Endothelial cell (in vitro differentiated cells): ENCODE measurements around the gene WSCD2. TPM values are rescaled to one million over a fixed set of nuclear protein-coding genes. Genes with fewer than 3 reads are reported as not detected.

Experiments used
- DNase-seq: peaks from one replicate; pipeline ENCODE4 v3.0.0; 2021; ENCODE audit warnings: low spot score
- H3K27ac Mint-ChIP-seq: one replicate; pipeline ENCODE4 v1.8.0; 2021; ENCODE audit warnings: mixed read lengths, inconsistent platforms; ENCODE audit not compliant: unreplicated experiment
- H3K27me3 Mint-ChIP-seq: one replicate; pipeline ENCODE4 v1.8.0; 2021; ENCODE audit warnings: mild to moderate bottlenecking, moderate library complexity, mixed read lengths, inconsistent platforms; ENCODE audit not compliant: unreplicated experiment
- H3K36me3 Mint-ChIP-seq: one replicate; pipeline ENCODE4 v1.8.0; 2021; ENCODE audit warnings: mild to moderate bottlenecking, low read depth, mixed read lengths, inconsistent platforms; ENCODE audit not compliant: unreplicated experiment
- H3K4me1 Mint-ChIP-seq: one replicate; pipeline ENCODE4 v1.8.0; 2021; ENCODE audit warnings: mild to moderate bottlenecking, mixed read lengths, inconsistent platforms; ENCODE audit not compliant: unreplicated experiment
- H3K4me3 Mint-ChIP-seq: one replicate; pipeline ENCODE4 v1.8.0; 2021; ENCODE audit warnings: mild to moderate bottlenecking, mixed read lengths, inconsistent platforms; ENCODE audit not compliant: unreplicated experiment
- H3K9me3 Mint-ChIP-seq: one replicate; pipeline ENCODE4 v1.8.0; 2021; ENCODE audit warnings: mixed read lengths, inconsistent platforms; ENCODE audit not compliant: unreplicated experiment
- CTCF ChIP-seq: fragments of 200-600 bp; sonication (generic); IDR thresholded peaks from one replicate; pipeline ENCODE4 v1.5.0; 2021; ENCODE audit warnings: antibody characterized with exemption; ENCODE audit not compliant: unreplicated experiment
- total RNA-seq: library from RNA; stranded (reverse); fragmentation: NEBNext Ultra II Directional; extraction: Animal tissue kit (Norgen Biotek cat#: 25700); gene quantifications from one replicate; pipeline ENCODE4 v1.2.1, GENCODE V29; 2021; ENCODE audit not compliant: unreplicated experiment

Gene WSCD2
- total RNA-seq, 1 donor from 2014 or later: not detected

- no peak overlapping the region for H3K4me3 Mint-ChIP-seq
- no peaks in the 10 kb centered on the region for H3K27me3 Mint-ChIP-seq
- H3K9me3 Mint-ChIP-seq: no peaks in the 10 kb centered on the region
- no peak overlapping the region for H3K27ac Mint-ChIP-seq
- H3K36me3 Mint-ChIP-seq: no peaks in the 10 kb centered on the region
- TF ChIP-seq CTCF: no peak
- no peak for DNase-seq
- H3K4me1 Mint-ChIP-seq: peaks cover 5% of the 10 kb centered on the region
Observed at GRCh38 chr12:108099778-108100489, 29.2 kb upstream of the WSCD2 start.

GRCh38 chr12:108101605-108102175, 27.4 kb upstream of the WSCD2 start:
- Mint-ChIP-seq H3K9me3 (no peaks in the 10 kb centered on the region), H3K36me3 (no peaks in the 10 kb centered on the region), H3K4me3 (no peak overlapping the region), H3K27ac (no peak overlapping the region), H3K4me1 (peaks cover 5% of the 10 kb centered on the region), H3K27me3 (no peaks in the 10 kb centered on the region)
- DNase-seq: no peak
- TF ChIP-seq CTCF: no peak

DNA sequence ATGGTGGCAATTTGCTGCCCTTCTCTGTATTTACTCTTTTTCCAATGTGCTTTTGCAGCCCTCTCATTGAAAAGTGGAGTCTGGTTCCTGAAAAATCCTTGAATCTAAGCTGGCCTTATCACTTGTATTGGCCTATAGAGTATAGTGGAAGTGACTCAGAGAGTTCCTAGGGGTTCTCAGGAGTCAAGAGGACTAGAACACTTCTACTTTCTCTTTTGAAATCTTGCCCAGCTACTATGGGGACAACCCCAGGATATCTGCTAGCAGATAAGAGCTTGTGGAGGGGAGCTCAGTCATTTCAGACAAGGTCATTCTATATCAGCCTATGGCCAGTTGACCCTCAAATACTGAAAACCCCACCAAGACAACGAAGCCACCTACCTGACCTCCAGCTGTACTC, 26.7 kb upstream of the WSCD2 start:
- Mint-ChIP-seq H3K4me3 (no peak overlapping the region), H3K36me3 (no peaks in the 10 kb centered on the region), H3K9me3 (no peaks in the 10 kb centered on the region), H3K27ac (no peak overlapping the region), H3K4me1 (peaks cover 5% of the 10 kb centered on the region), H3K27me3 (no peaks in the 10 kb centered on the region)
- no peak for DNase-seq
- TF ChIP-seq CTCF: no peak

GRCh38 chr12:108103087-108103486, 26.0 kb upstream of the WSCD2 start:
- H3K9me3 Mint-ChIP-seq: no peaks in the 10 kb centered on the region
- no peaks in the 10 kb centered on the region for H3K36me3 Mint-ChIP-seq
- DNase-seq: no peak

More at GRCh38 chr12:108103087-108103486, 26.0 kb upstream of the WSCD2 start:
- Mint-ChIP-seq H3K4me3 (no peak overlapping the region), H3K27me3 (no peaks in the 10 kb centered on the region), H3K4me1 (peaks cover 5% of the 10 kb centered on the region), H3K27ac (no peak overlapping the region)
- TF ChIP-seq CTCF: no peak
